ENCODE results near the gene PIK3CA. TPM values are rescaled to one million over a fixed set of nuclear protein-coding genes. Genes with fewer than 3 reads are reported as not detected.

The PIK3CA gene
- total and polyA plus RNA-seq, 2 experiments from 2014 or later, result 5.1 to 13.4 TPM

GRCh38 chr3:179289295-179289694, 141.1 kb downstream of the PIK3CA start:
- Histone ChIP-seq H3K4me1 (ENCODE audit: insufficient read depth) (no peaks in the 10 kb centered on the region), H3K36me3 (ENCODE audit: insufficient read depth) (no peaks in the 10 kb centered on the region), H4K20me1 (replicated peaks; ENCODE audit: insufficient read depth) (no peaks in the 10 kb centered on the region), H3K9me2 (ENCODE audit: insufficient read depth) (no peaks in the 10 kb centered on the region), H3K27ac (ENCODE audit: low read depth) (no peak overlapping the region), H3F3A (replicated peaks; ENCODE audit: low read depth) (no peaks in the 10 kb centered on the region), H3K4me2 (no peak overlapping the region), H3K79me2 (replicated peaks; ENCODE audit: insufficient read depth) (no peaks in the 10 kb centered on the region), H2AFZ (peak overlapping the region; percentile 53), H3K27me3 (ENCODE audit: insufficient read depth) (no peaks in the 10 kb centered on the region), H3K4me3 (no peak overlapping the region)
- peak overlapping the region; percentile 1; the same call in 1 of the 2 replicates for H3K27ac Mint-ChIP-seq
- H3K36me3 Mint-ChIP-seq (ENCODE audit: low read depth), result peaks cover 5% of the 10 kb centered on the region; the same call in 1 of the 3 replicates
- DNase-seq (ENCODE audit: low spot score), result no peak
- ATAC-seq, result no peak
- peaks cover 2% of the 10 kb centered on the region for H3K27me3 Mint-ChIP-seq (ENCODE audit: insufficient read depth, low read depth, poor library complexity)
- no peak for TF ChIP-seq EZH2phosphoT487 (IDR thresholded peaks at IDR 0.05; ENCODE audit: unreplicated experiment)
- no peak for TF ChIP-seq JUNB (IDR thresholded peaks at IDR 0.05; ENCODE audit: unreplicated experiment)
- no peak for TF ChIP-seq REST (IDR thresholded peaks at IDR 0.05; ENCODE audit: unreplicated experiment)
- no peak for TF ChIP-seq POLR2AphosphoS5 (IDR thresholded peaks at IDR 0.05; ENCODE audit: low read depth)
- TF ChIP-seq, protein P1, sequence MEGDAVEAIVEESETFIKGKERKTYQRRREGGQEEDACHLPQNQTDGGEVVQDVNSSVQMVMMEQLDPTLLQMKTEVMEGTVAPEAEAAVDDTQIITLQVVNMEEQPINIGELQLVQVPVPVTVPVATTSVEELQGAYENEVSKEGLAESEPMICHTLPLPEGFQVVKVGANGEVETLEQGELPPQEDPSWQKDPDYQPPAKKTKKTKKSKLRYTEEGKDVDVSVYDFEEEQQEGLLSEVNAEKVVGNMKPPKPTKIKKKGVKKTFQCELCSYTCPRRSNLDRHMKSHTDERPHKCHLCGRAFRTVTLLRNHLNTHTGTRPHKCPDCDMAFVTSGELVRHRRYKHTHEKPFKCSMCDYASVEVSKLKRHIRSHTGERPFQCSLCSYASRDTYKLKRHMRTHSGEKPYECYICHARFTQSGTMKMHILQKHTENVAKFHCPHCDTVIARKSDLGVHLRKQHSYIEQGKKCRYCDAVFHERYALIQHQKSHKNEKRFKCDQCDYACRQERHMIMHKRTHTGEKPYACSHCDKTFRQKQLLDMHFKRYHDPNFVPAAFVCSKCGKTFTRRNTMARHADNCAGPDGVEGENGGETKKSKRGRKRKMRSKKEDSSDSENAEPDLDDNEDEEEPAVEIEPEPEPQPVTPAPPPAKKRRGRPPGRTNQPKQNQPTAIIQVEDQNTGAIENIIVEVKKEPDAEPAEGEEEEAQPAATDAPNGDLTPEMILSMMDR (conservative IDR thresholded peaks at IDR 0.05; ENCODE audit: low read depth in 2 of 2), result no peak
- no peak for TF ChIP-seq CREB1 (CRISPR knock-in tag; IDR thresholded peaks at IDR 0.05; ENCODE audit: low read depth)
- TF ChIP-seq EZH2 (IDR thresholded peaks at IDR 0.05; ENCODE audit: low read depth, unreplicated experiment), result no peak
- peaks cover 5% of the 10 kb centered on the region; the same call in 2 of the 3 replicates for H3K4me1 Mint-ChIP-seq
- H3K9me3 Mint-ChIP-seq, result peaks cover 7% of the 10 kb centered on the region; the same call in 2 of the 3 replicates
- H3K4me3 Mint-ChIP-seq, result no peak overlapping the region

Small RNA genes within 50 kb of the gene (small RNA-seq; reads per million reads assigned to genes)
- gene RF00402 (ENCODE audit: low replicate concordance), result not detected

Other genes with a start within 250 kb of the PIK3CA start
- gene ZMAT3, start 76.5 kb upstream of the PIK3CA start, total RNA-seq (2014; rRNA removed; shearing (Covaris generic)), result 16.3 and 17.3 TPM in 2 replicates
- gene ZMAT3, start 76.5 kb upstream of the PIK3CA start, polyA plus RNA-seq (2016; fragmentation: Nextera tagmentation; extraction: Ambion mirVana), result 10.0 and 10.6 TPM in 2 replicates
- gene KCNMB3, start 102.8 kb downstream of the PIK3CA start, total RNA-seq (2014; rRNA removed; shearing (Covaris generic)), result 0.58 and 1.3 TPM in 2 replicates
- gene KCNMB3, start 102.8 kb downstream of the PIK3CA start, polyA plus RNA-seq (2016; fragmentation: Nextera tagmentation; extraction: Ambion mirVana), result 3.3 and 3.8 TPM in 2 replicates
- gene ZNF639, start 174.7 kb downstream of the PIK3CA start, total RNA-seq (2014; rRNA removed; shearing (Covaris generic)), result 58.3 and 62.8 TPM in 2 replicates
- gene ZNF639, start 174.7 kb downstream of the PIK3CA start, polyA plus RNA-seq (2016; fragmentation: Nextera tagmentation; extraction: Ambion mirVana), result 30.0 and 33.6 TPM in 2 replicates
- 31.4 and 36.2 TPM in 2 replicates for gene MFN1, start 199.4 kb downstream of the PIK3CA start, total RNA-seq (2014; rRNA removed; shearing (Covaris generic))
- gene MFN1, start 199.4 kb downstream of the PIK3CA start, polyA plus RNA-seq (2016; fragmentation: Nextera tagmentation; extraction: Ambion mirVana), result 12.6 and 16.1 TPM in 2 replicates